Ovary (tissue), 3 donors: ENCODE results near the gene ANO1.

ENCODE experiments used
- POLR2A ChIP-seq: fragments of 450-650 bp; IDR thresholded peaks from one replicate; pipeline ENCODE4 v1.6.1; 2017; ENCODE audit warnings: antibody characterized with exemption, mild to moderate bottlenecking, moderate library complexity
- TF ChIP-seq, protein P1 (sequence below), 3 donors: fragments of 450-650 bp in 2 of 3; fragments of 200-600 bp in 1 of 3; IDR thresholded peaks; one replicate each; pipeline versions ENCODE4 v1.5.1 to v1.8.0; 2016 to 2022; ENCODE audit warnings: antibody characterized with exemption in 3 of 3, mild to moderate bottlenecking in 1 of 3
- donor health status: DM: no; HTN: no; CAD: no.

DNA sequence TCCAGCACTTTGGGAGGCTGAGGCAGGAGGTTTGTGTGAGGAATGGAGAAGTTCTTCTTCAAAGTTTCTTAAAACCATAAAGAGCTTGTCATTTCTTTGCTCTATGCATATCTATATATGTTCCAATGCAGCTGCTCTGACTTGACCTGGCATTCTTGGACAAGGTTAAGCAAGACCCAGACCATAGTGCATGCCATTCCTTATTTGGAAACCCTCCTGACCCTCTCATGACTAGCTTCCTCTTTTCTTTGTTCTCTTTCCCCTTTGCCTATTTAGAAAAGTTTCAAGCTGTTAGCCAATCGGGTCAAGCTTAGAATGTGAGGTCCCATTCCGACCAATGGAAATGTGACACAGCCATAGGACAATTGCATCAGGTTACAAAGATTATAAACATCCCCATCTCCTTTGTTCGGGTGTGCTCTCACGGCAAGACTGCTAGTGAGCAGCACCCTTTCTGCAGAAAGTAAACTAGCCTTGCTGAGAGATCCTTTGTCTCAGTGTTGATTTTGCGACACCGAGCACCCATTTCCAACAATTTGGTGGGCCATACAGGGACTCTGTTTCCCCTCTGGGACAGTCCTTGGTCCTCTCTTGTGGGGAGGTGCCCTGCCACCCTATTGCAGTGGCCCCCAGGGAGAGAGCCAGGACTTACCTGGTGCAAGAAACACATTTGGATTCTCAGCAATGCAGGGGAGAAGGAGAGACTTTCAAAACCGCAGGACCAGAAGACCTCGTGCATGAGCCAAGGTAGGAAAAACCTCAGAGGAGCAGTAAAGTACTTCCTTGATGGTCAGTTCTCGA is 39.9 kb upstream of the ANO1 start:
- TF ChIP-seq, protein P1, sequence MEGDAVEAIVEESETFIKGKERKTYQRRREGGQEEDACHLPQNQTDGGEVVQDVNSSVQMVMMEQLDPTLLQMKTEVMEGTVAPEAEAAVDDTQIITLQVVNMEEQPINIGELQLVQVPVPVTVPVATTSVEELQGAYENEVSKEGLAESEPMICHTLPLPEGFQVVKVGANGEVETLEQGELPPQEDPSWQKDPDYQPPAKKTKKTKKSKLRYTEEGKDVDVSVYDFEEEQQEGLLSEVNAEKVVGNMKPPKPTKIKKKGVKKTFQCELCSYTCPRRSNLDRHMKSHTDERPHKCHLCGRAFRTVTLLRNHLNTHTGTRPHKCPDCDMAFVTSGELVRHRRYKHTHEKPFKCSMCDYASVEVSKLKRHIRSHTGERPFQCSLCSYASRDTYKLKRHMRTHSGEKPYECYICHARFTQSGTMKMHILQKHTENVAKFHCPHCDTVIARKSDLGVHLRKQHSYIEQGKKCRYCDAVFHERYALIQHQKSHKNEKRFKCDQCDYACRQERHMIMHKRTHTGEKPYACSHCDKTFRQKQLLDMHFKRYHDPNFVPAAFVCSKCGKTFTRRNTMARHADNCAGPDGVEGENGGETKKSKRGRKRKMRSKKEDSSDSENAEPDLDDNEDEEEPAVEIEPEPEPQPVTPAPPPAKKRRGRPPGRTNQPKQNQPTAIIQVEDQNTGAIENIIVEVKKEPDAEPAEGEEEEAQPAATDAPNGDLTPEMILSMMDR (IDR thresholded peaks at IDR 0.05) = no peak
- TF ChIP-seq POLR2A = no peak
